WTC11 (cell line): ENCODE measurements around the gene ZNG1B.
"Not testable (repeated sequence)": the region's sequence is repeated elsewhere in the genome, so short reads cannot be mapped to it uniquely, and the experiment has no call there.

Experiments used
- CTCF ChIP-seq: fragments of 200-600 bp; IDR thresholded peaks from 2 replicates; pipeline ENCODE4 v1.8.0; 2022; ENCODE audit warnings: antibody characterized with exemption
- E2F1 ChIP-seq: sonication (generic); formaldehyde crosslinking; IDR thresholded peaks from 2 replicates; pipeline ENCODE4 v1.8.0; 2022; ENCODE audit warnings: mild to moderate bottlenecking, missing genetic modification reagents
- E2F5 ChIP-seq: sonication (generic); formaldehyde crosslinking; IDR thresholded peaks from 2 replicates; pipeline ENCODE4 v1.8.1; 2022; ENCODE audit warnings: mild to moderate bottlenecking, moderate library complexity, missing genetic modification reagents
- JUN ChIP-seq: sonication (generic); formaldehyde crosslinking; IDR thresholded peaks from 2 replicates; pipeline ENCODE4 v1.8.0; 2023; ENCODE audit warnings: mild to moderate bottlenecking, missing genetic modification reagents
- NR2C2 ChIP-seq: sonication (generic); formaldehyde crosslinking; IDR thresholded peaks from 2 replicates; pipeline ENCODE4 v1.8.0; 2022; ENCODE audit warnings: mild to moderate bottlenecking, missing genetic modification reagents
- RELA ChIP-seq: sonication (generic); formaldehyde crosslinking; IDR thresholded peaks from 2 replicates; pipeline ENCODE4 v1.8.1; 2022; ENCODE audit warnings: missing genetic modification reagents, mild to moderate bottlenecking, borderline replicate concordance
- SP1 ChIP-seq: sonication (generic); formaldehyde crosslinking; conservative IDR thresholded peaks from 2 replicates; pipeline ENCODE4 v1.8.1; 2022; ENCODE audit warnings: missing genetic modification reagents
- TCF7 ChIP-seq: sonication (generic); formaldehyde crosslinking; IDR thresholded peaks from 2 replicates; pipeline ENCODE4 v1.8.0; 2022; ENCODE audit warnings: mild to moderate bottlenecking, low read depth, missing genetic modification reagents, moderate library complexity
- ZBTB43 ChIP-seq: sonication (generic); formaldehyde crosslinking; IDR thresholded peaks from 2 replicates; pipeline ENCODE4 v1.8.1; 2023; ENCODE audit warnings: mild to moderate bottlenecking, missing genetic modification reagents
- ZNF121 ChIP-seq: sonication (generic); formaldehyde crosslinking; IDR thresholded peaks from 2 replicates; pipeline ENCODE4 v1.8.0; 2023; ENCODE audit warnings: missing genetic modification reagents
- ZNF512 ChIP-seq: sonication (generic); formaldehyde crosslinking; IDR thresholded peaks from 2 replicates; pipeline ENCODE4 v1.8.1; 2022; ENCODE audit warnings: missing genetic modification reagents, borderline replicate concordance

- not testable (repeated sequence) for TF ChIP-seq CTCF; E2F1; SP1 (CRISPR knock-in tag); ZBTB43; E2F5 (CRISPR knock-in tag); JUN; ZNF121; RELA; NR2C2; ZNF512 (CRISPR knock-in tag); TCF7 (CRISPR knock-in tag)
Observed at GRCh38 chr2:113515457-113515856, 78.0 kb downstream of the ZNG1B start.
